Pancreas (tissue), 10 donors: Measurements from ENCODE around the gene ACTRT1. TPM values are rescaled to one million over a fixed set of nuclear protein-coding genes. Genes with fewer than 3 reads are reported as not detected.

Experiments used
- ATAC-seq, 4 donors: fragments of 200-7000 bp; cut with Tn5 transposase; one replicate each; pipeline versions ENCODE4 v1.8.0 to v1.9.1; 2020; ENCODE audit warnings: mild to moderate bottlenecking in 4 of 4, moderate library complexity in 4 of 4
- DNase-seq, 6 donors: peaks; one replicate each; pipeline ENCODE4 v3.0.0-alpha.2; 2020
- FAIRE-seq: peaks from 2 replicates; lab custom pipeline; 2012; peaks lifted over from hg19 to GRCh38; lab: Jason Lieb, UNC
- H3K27ac ChIP-seq, 4 donors: fragments of 200-600 bp; sonication (generic); 1 replicate in 3 of 4; 2 replicates in 1 of 4; pipeline versions ENCODE4 v1.5.0 to v1.8.0; 2020
- H3K27me3 ChIP-seq, 4 donors: fragments of 200-600 bp; one replicate each; pipeline ENCODE4 v1.8.0; 2021
- H3K36me3 ChIP-seq, 3 donors: fragments of 200-600 bp; sonication (generic) in 1 of 3; one replicate each; pipeline versions ENCODE4 v1.5.0 to v1.8.0; 2020 to 2021
- H3K4me1 ChIP-seq, 3 donors: fragments of 200-600 bp; one replicate each; pipeline ENCODE4 v1.8.0; 2021
- H3K4me3 ChIP-seq, 4 donors: fragments of 200-600 bp; sonication (generic) in 2 of 4; one replicate each; pipeline versions ENCODE4 v1.5.0 to v1.8.0; 2020 to 2021
- H3K9me3 ChIP-seq, 4 donors: fragments of 200-600 bp; one replicate each; pipeline ENCODE4 v1.8.0; 2021
- WGBS, 2 donors: extraction: QIAGEN DNeasy Blood & Tissue Kit; methylation state at CpG; one replicate each; pipeline ENCODE4 v1.1.7; 2013; 5-methylcytosine and 5-hydroxymethylcytosine counted together
- intact Hi-C, 3 donors: fragments of 100-400 bp; cut with DNase I; formaldehyde crosslinking; loops; one replicate each; pipeline versions ENCODE4 v1.11.1 to v1.14.2; 2022
- polyA plus RNA-seq, 2 donors: library from polyadenylated mRNA; stranded (reverse); fragments of 200-250 nt; gene quantifications; one replicate each; pipeline ENCODE4 v1.2.3, GENCODE V29; 2013
- total RNA-seq, 6 donors: library from RNA; stranded (reverse); fragmentation: NEBNext Ultra II Directional in 4 of 6; extraction: Animal tissue kit (Norgen Biotek cat#: 25700) in 4 of 6; gene quantifications; one replicate each; pipeline versions ENCODE4 v1.2.1 to v1.2.4, GENCODE V29; 2021 to 2023
- TF ChIP-seq, protein P1 (sequence below), 4 donors: fragments of 200-600 bp; sonication (generic) in 3 of 4; IDR thresholded peaks; one replicate each; pipeline versions ENCODE4 v1.5.0 to v1.8.0; 2021; ENCODE audit warnings: antibody characterized with exemption in 4 of 4
- donor health status: healthy with polysubstance abuse.
- donor health status: DM: no; HTN: no; CAD: no; lungs with moderate emphysema.
- donor health status: DM: no; HTN: no; CAD: no.
- donor health status: control.
- donor health status: control.
- donor health status: Bipolar disorder and iron deficiency.
- donor health status: DM: yes; HTN: yes; CAD: no.
- donor health status: DM: no; HTN: no; CAD: no.
- donor health status: DM: no; HTN: no; CAD: no.
- donor health status: DM: yes; HTN: yes; CAD: no.

Gene ACTRT1
- total RNA-seq (not detected), polyA plus RNA-seq (not detected)

DNA sequence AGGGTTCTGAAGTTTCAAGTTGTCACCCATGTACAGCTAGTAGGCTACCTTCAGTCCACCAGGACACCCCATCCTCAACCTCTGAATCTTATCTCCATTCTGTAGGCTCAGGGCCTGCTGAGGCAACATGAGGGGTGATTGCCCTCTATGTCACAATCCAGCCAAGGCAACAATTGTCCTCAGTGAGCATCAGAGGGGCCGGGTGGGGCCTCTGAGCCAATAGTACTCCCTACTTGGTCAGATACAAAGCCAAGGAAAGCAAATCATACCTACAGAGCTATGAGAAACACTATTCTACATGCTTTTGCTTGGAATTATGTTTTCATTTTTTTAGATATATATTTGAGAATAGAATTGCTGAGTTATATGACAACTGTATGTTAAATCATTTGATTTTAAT, at the start of gene ACTRT1:
Gene ACTRT1 (minus strand): TSS at position 101 of the 400 bp plus-strand sequence. CDS start 197 bp downstream, outside the sequence.
- DNase-seq (no peak), FAIRE-seq (no peak), ATAC-seq (no peak)
- TF ChIP-seq, protein P1, sequence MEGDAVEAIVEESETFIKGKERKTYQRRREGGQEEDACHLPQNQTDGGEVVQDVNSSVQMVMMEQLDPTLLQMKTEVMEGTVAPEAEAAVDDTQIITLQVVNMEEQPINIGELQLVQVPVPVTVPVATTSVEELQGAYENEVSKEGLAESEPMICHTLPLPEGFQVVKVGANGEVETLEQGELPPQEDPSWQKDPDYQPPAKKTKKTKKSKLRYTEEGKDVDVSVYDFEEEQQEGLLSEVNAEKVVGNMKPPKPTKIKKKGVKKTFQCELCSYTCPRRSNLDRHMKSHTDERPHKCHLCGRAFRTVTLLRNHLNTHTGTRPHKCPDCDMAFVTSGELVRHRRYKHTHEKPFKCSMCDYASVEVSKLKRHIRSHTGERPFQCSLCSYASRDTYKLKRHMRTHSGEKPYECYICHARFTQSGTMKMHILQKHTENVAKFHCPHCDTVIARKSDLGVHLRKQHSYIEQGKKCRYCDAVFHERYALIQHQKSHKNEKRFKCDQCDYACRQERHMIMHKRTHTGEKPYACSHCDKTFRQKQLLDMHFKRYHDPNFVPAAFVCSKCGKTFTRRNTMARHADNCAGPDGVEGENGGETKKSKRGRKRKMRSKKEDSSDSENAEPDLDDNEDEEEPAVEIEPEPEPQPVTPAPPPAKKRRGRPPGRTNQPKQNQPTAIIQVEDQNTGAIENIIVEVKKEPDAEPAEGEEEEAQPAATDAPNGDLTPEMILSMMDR (IDR thresholded peaks at IDR 0.05), result no peak
- H3K27ac ChIP-seq, result no peak within 1 kb of the TSS
- H3K27me3 ChIP-seq, result no peaks in the 10 kb centered on the region
- intact Hi-C loops, result no loop called here
- 37 to 44% methylated on average over 1 of the region's 1 CpG for WGBS, 2 donors
- H3K4me1 ChIP-seq, result no peaks in the 10 kb centered on the region
- no peak within 1 kb of the TSS for H3K4me3 ChIP-seq
- H3K36me3 ChIP-seq, result no peaks in the 10 kb centered on the region
- H3K9me3 ChIP-seq, result no peaks in the 10 kb centered on the region

DNA sequence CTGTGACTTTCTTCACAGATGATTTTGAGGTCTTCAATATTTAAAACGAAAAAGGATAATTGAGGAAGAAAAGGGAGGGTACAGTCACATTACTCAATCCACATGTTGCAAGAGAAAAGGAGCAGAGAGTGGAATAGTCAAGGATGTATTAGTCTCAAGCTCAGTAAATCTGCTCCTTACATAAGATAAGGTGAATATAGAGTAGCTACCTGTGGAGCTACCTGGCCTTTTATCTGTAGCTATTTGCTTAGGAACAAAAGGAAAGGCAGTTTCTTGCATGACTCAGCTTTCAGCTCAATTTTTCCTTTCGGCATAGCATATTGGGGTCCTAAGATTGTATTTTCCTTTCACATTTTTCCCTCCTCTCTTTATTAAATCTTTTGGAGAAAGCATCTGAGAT, 26.3 kb upstream of the ACTRT1 start:
- Histone ChIP-seq H3K4me3 (no peak overlapping the region), H3K27ac (no peak overlapping the region), H3K4me1 (no peaks in the 10 kb centered on the region), H3K9me3 (no peaks in the 10 kb centered on the region), H3K36me3 (no peaks in the 10 kb centered on the region), H3K27me3 (no peaks in the 10 kb centered on the region)
- intact Hi-C loops, result no loop called here
- TF ChIP-seq, protein P1 (IDR thresholded peaks at IDR 0.05), result no peak
- no peak for FAIRE-seq
- no peak for ATAC-seq
- no peak for DNase-seq
- WGBS, 2 donors, result 17 to 24% methylated on average over 2 of the region's 2 CpGs

DNA sequence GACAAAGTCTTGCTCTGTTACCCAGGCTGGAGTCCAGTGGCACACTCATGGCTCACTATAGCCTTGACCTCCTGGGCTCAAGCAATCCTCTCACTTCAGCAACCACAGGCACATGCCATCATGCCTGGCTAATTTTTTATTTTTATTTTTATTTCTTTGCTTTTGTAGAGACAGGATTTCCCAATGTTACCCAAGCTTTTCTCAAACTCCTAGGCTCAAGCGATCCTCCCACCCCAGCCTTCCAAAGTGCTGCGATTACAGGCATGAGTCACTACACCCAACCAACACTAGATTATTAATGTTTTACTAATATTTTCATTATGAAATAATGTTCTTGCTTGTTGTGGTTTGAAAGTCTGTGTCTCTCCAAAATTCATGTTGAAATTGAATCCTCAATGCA, 5.2 kb upstream of the ACTRT1 start:
- DNase-seq, result no peak
- WGBS, 2 donors, result 73 to 92% methylated on average over 2 of the region's 2 CpGs

DNA sequence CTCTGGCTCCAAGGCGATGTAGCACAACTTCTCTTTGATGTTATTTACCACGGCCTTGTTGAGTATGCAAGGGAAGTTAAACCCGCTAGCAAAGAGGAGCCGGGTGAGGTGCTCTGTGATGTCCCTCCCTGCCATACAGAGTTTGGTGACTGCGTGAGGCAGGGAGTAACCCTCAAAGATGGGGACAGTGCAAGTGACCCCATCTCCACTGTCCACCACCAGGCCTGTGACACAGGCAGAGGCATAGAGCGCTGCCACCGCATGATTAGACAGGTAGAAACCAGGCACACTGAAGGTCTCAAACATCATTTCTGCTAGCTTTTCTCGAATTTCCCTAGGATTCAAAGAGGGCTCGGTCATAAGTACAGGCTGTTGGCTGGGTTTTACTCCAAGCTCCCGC, 677 bp downstream of the ACTRT1 start:
- no peak overlapping the region for H3K27ac ChIP-seq
- DNase-seq (no peak), FAIRE-seq (no peak), ATAC-seq (no peak)
- TF ChIP-seq, protein P1 (IDR thresholded peaks at IDR 0.05), result no peak
- intact Hi-C loops, result no loop called here
- WGBS, 2 donors, result 62 to 74% methylated on average over 10 of the region's 10 CpGs
- H3K36me3 ChIP-seq, result no peaks in the 10 kb centered on the region
- no peaks in the 10 kb centered on the region for H3K4me1 ChIP-seq
- no peaks in the 10 kb centered on the region for H3K27me3 ChIP-seq
- H3K9me3 ChIP-seq, result no peaks in the 10 kb centered on the region
- H3K4me3 ChIP-seq, result no peak overlapping the region

More for the DNA sequence above, 5.2 kb upstream of the ACTRT1 start:
- Histone ChIP-seq H3K27ac (no peak overlapping the region), H3K4me1 (no peaks in the 10 kb centered on the region), H3K4me3 (no peak overlapping the region), H3K36me3 (no peaks in the 10 kb centered on the region), H3K9me3 (no peaks in the 10 kb centered on the region), H3K27me3 (no peaks in the 10 kb centered on the region)
- intact Hi-C loops, result no loop called here
- ATAC-seq, result no peak
- no peak for FAIRE-seq
- TF ChIP-seq, protein P1 (IDR thresholded peaks at IDR 0.05), result no peak

DNA sequence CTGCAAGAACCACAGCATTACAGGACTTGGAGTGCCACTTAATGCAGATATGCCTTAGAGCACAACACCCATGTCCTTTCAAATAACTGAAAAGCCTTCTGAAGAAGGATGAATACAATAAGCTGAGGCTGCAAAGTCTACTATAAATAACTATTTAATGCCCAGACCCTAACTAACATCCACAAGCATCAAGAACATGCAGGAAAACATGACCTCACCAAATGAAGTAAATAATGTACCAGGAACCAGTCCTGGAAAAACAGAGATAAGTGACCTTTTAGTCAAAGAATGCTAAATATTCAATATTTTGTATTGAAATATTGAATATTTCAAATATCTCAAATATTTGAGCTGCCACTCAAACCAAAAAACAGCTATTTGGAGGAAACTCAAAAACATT, 16.9 kb downstream of the ACTRT1 start:
- TF ChIP-seq, protein P1 (IDR thresholded peaks at IDR 0.05), result no peak
- FAIRE-seq, result no peak
- Histone ChIP-seq H3K36me3 (no peaks in the 10 kb centered on the region), H3K9me3 (no peaks in the 10 kb centered on the region), H3K4me3 (no peak overlapping the region), H3K4me1 (no peaks in the 10 kb centered on the region), H3K27me3 (no peaks in the 10 kb centered on the region), H3K27ac (no peak overlapping the region)
- ATAC-seq, result no peak
- intact Hi-C loops, result no loop called here
- no peak for DNase-seq
